Measurements from ENCODE around the gene KCNE1. TPM values are rescaled to one million over a fixed set of nuclear protein-coding genes. Genes with fewer than 3 reads are reported as not detected.

The KCNE1 gene
- total RNA-seq, 1 experiment from 2014 or later: not detected

GRCh38 chr21:34514576-34515115, 2.6 kb upstream of the KCNE1 start:
- H3K9me3 ChIP-seq (ENCODE audit: control insufficient read depth, insufficient read depth, low read depth, low read length): no peaks in the 10 kb centered on the region
- H3K36me3 ChIP-seq (ENCODE audit: control insufficient read depth, insufficient read depth, low read length): no peaks in the 10 kb centered on the region
- TF ChIP-seq SIN3A (IDR thresholded peaks at IDR 0.05; ENCODE audit: borderline replicate concordance, insufficient read depth, low read depth, low read length): no peak
- no peak for TF ChIP-seq CTCF (IDR thresholded peaks at IDR 0.05)
- TF ChIP-seq REST (IDR thresholded peaks at IDR 0.05; ENCODE audit: insufficient read depth in 1 of 2, low read depth in 2 of 2, low read length in 1 of 2): no peak
- no peak for TF ChIP-seq POLR2AphosphoS5 (IDR thresholded peaks at IDR 0.05; ENCODE audit: low read depth, low read length)
- TF ChIP-seq TCF7L2 (IDR thresholded peaks at IDR 0.05; ENCODE audit: low read depth, low read length): no peak
- H3K27ac ChIP-seq (ENCODE audit: low read length): no peak overlapping the region
- no peaks in the 10 kb centered on the region for H3K4me1 ChIP-seq (ENCODE audit: control insufficient read depth, insufficient read depth, low read length)
- no peaks in the 10 kb centered on the region for H3K27me3 ChIP-seq (ENCODE audit: control insufficient read depth, insufficient read depth, low read length)
- intact Hi-C loops (cut with micrococcal nuclease; ENCODE audit: unreplicated experiment): no loop called here
- no peak for ATAC-seq
- ChIA-PET POLR2A (no interaction called here), CTCF (no interaction called here)
- no peak for DNase-seq (ENCODE audit: low read depth, low spot score)
- BruUV-seq (replicated peaks): no TSS peak
- in situ Hi-C loops (cut with HindIII; ENCODE audit: low pct_unique_long_range_greater_than_20kb, low sequenced_read_pairs): no loop called here
- no peak overlapping the region for H3K4me3 ChIP-seq (ENCODE audit: low read depth in 2 of 2, low read length in 2 of 2)

- POLR2A ChIA-PET: no interaction called here
- no peak for ATAC-seq
- H3K9me3 ChIP-seq (ENCODE audit: control insufficient read depth, insufficient read depth, low read depth, low read length): no peaks in the 10 kb centered on the region
- no TSS peak for BruUV-seq (replicated peaks)
- CTCF ChIA-PET: no interaction called here
- H3K4me3 ChIP-seq (ENCODE audit: low read depth in 2 of 2, low read length in 2 of 2): no peak overlapping the region
- H3K27me3 ChIP-seq (ENCODE audit: control insufficient read depth, insufficient read depth, low read length): no peaks in the 10 kb centered on the region
- TF ChIP-seq POLR2AphosphoS5 (IDR thresholded peaks at IDR 0.05; ENCODE audit: low read depth, low read length) (no peak), REST (IDR thresholded peaks at IDR 0.05; ENCODE audit: insufficient read depth in 1 of 2, low read depth in 2 of 2, low read length in 1 of 2) (no peak), CTCF (IDR thresholded peaks at IDR 0.05) (no peak), TCF7L2 (IDR thresholded peaks at IDR 0.05; ENCODE audit: low read depth, low read length) (no peak), SIN3A (IDR thresholded peaks at IDR 0.05; ENCODE audit: borderline replicate concordance, insufficient read depth, low read depth, low read length) (no peak)
- H3K36me3 ChIP-seq (ENCODE audit: control insufficient read depth, insufficient read depth, low read length): no peaks in the 10 kb centered on the region
- H3K27ac ChIP-seq (ENCODE audit: low read length): no peak overlapping the region
- DNase-seq (ENCODE audit: low read depth, low spot score): no peak
- in situ Hi-C loops (cut with HindIII; ENCODE audit: low pct_unique_long_range_greater_than_20kb, low sequenced_read_pairs): no loop called here
- intact Hi-C loops (cut with micrococcal nuclease; ENCODE audit: unreplicated experiment): no loop called here
- H3K4me1 ChIP-seq (ENCODE audit: control insufficient read depth, insufficient read depth, low read length): no peaks in the 10 kb centered on the region
Measured at GRCh38 chr21:34513129-34513675, 1.2 kb upstream of the KCNE1 start.

Measured in Panc1 (cell line).